Stimulated activated naive CD4-positive, alpha-beta T cell treated with Interleukin-2 at 50 U/mL for 16 hours (primary cell): Measurements from ENCODE around the gene WNT8A.

Experiments used
- DNase-seq: peaks from one replicate; lab custom pipeline; 2025; lab: John Stamatoyannopoulos, UW

The WNT8A gene

GRCh38 chr5:138091685-138092084, 7.9 kb downstream of the WNT8A start:
- DNase-seq, result no peak

GRCh38 chr5:138092301-138092700, 8.5 kb downstream of the WNT8A start:
- no peak for DNase-seq

DNA sequence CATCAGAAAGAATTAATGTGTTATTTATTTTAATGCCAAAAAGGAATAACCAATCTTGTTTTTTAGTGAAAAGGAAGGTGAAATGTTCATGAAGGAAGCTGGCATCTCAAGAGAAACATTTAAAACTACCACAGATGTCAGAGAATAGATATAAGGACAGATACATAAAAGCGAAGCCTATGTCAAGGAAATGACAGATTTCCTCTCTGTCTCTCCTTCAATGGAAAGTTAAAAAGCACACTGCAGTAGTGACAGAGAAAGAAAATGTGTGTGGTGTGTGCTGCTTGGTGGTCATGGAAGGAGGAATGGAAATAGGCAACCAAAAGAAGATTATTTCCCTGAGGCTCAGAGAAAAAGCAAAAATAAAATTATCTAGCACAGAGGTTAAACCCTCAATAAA, 9.2 kb downstream of the WNT8A start:
- DNase-seq, result no peak

GRCh38 chr5:138095100-138095907, 11.5 kb downstream of the WNT8A start:
- no peak for DNase-seq

- DNase-seq, result no peak
Observed at GRCh38 chr5:138096363-138096762, 12.5 kb downstream of the WNT8A start.

DNA sequence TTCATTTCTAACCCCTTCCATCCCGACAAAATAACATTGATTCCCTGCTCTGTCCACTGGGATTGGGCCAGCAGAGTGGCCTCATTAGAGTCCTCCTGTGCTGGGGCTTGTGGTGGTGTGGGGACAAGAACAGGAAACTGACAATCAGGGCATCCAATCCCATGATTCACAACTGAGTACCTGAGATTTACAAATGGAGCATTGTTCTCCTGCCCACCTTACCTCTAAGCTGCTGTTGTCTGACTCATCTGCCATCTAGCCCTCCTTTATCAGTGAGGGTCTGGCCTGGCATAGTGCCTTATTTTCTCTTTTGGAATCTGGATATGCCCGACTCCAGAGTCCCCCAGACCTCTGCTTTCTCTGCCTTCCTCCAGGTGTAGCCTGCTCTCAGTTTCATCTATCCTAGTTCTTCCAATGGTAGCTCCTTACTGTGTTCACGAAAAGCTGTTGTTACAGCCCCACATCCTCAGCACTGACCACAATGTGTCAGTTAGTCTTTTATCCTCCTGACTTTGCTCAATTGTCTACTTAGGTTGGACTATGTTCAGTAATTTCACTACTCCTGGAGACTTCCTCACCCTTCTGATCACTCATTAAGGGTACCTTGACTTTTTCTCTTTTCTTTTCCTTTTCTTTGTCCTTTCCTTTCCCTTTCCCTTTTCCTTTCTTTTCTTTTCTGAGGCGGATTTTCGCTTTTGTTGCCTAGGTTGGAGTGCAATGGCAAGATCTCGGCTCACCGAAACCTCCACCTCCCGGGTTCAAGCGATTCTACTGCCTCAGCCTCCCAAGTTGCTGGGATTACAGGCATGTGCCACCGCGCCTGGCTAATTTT, 13.4 kb downstream of the WNT8A start:
- DNase-seq, result no peak

GRCh38 chr5:138102454-138103318, 18.9 kb downstream of the WNT8A start:
- DNase-seq, result no peak

GRCh38 chr5:138103319-138103637, 19.4 kb downstream of the WNT8A start:
- DNase-seq, result no peak

- DNase-seq, result no peak
Observed at GRCh38 chr5:138105709-138106108, 21.9 kb downstream of the WNT8A start.

- DNase-seq, result no peak
Observed at GRCh38 chr5:138107213-138107612, 23.4 kb downstream of the WNT8A start.

- no peak for DNase-seq
Observed at GRCh38 chr5:138109463-138110265, 25.8 kb downstream of the WNT8A start.

DNA sequence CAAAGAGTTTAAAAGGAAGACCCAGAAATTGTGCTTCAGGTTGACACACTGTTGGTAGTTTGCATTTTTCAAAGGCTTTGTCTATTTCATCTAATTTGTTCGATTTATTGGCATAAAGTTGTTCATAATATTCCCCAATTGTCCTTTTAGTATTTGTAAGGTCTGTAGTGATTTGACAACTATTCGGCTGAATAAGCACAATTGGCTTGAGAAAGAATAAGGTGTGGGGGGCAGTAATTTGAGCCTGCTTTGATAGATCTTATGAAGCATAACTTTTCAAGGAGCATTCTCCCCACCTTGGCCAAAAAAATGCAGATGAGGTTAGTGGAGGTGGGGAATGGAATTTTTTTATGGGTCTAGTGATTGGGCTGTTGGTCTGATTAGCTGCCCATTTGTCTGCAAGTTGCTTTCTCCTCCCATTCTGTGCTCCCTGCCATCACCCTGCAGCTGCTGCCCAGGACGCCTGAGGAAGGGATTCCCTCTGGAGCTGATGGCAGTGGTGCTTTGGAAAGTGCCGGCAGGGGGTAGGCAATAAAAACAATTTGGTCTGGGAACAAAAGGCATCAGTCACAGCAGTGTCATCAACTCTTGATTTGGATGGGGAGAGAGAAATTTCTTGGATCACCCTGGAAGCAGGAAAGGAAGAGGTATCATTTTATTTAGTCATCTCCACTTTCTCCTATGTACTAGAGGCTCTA, 26.6 kb downstream of the WNT8A start:
- DNase-seq, result no peak

- DNase-seq, result no peak
Observed at GRCh38 chr5:138111181-138111580, 27.3 kb downstream of the WNT8A start.

DNA sequence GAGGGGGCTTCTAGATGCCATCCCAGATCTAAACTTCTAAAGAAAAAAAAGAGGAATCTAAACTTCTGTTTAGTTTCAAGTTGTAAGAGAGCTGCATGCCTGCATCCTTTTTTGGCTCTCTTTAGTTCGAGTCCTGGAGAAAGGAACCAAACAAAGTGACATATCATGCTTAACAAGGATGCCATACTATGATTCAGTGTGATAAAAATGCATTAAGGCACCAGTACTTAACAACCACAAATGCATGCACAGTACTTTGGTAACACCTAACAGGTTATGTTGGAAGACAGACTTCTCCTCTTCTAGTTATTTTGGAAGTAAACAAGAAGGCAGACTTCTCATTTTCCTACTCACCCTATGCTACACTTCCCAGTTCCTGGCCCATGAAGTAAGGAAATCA, 28.1 kb downstream of the WNT8A start:
- no peak for DNase-seq

DNA sequence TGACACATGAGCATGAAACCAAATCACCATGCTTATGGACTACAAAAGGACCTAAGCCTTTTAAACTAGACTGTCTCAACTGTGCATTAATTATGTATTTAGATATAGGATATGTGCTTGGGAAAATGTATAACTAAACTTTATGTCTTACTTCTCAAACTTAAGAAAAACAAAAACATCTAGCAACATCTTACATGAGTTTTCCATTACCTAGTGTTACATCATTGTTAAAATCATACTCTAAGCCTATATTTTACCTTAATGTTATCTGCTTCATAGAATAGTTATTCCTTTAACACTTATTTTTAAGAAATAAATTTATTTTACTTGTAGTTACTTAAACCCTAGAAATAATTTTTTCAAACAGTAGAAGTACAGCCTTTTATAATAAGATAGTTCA, 31.4 kb downstream of the WNT8A start:
- DNase-seq, result no peak

DNA sequence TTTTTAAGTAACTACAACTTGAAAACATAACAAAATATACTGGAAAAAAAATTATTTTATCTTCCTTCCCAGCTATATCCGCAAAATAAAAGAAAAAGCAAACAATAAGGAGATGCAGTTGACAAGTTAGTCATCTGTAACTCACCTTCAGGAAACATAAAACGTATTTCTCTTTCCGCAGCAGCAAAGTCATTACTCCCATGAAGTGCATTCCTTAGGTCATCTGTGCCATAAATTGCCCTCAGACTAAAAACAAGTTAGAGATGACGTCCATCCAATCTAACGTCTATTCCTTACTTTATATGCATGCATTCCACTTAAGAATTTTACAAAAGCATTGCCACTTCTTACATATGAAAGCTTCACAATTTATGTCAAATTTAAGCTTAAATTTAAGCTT, 44.5 kb downstream of the WNT8A start:
- no peak for DNase-seq

GRCh38 chr5:138129347-138129746, 45.5 kb downstream of the WNT8A start:
- DNase-seq, result no peak

- DNase-seq, result no peak
Observed at GRCh38 chr5:138132543-138132942, 48.7 kb downstream of the WNT8A start.

DNA sequence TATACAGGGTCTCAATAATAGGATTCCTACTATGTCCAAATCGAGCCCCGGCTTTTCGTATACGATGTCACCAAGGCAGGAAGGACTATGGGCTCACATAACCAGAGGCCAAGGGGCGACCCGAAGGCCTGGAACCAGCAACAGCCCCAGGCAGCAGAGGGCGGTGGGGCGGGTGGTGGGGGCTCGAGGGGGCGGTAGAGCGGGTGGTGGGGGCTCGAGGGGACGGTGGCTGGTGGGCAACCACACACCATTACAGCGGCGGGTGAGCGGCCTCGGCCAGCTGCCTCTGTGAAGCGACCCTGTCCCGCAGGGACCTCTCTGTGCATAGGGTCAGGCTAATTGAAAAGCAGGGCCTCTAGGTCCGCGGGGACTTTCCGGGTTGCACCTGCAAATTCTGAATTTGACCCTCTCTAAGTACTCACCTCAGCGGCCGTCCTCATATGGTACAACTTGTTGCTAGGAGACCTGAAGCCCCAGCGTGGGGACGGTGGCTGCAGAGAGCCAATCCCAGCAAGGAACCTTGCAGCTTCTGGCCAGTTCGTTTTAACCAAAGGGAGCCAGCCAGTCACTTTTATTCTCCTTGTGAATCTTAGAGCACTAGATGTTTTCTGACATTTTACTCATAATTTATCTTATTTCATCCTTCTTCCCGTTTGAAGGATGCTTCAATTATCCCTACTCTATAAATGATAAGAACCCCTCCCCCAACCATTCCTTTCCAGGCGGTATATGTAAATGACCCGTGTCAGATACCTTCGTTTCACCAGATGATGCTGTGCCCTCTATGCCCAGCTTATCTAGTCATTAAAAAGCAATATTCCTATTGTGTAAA, 55.3 kb downstream of the WNT8A start, which contains the start of gene NME5:
NME5 (minus strand) TSS at position 480 of the 832 bp plus-strand sequence. CDS start 648 bp downstream, outside the sequence.
- no peak for DNase-seq

DNA sequence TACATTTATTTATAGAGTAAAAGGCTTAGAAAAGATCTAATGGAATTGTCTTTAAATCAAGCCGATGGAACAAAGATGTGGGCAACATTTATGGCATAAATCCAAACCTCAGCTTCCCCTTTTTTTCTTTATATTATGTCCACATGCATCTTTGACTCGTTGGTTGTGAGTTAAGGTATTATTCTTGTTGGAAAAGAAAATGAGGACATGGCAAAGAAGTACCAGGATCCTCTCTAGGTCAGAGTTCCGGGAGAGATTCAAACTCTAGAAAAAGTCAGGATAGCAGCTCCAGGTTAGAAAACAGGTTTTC, 55.9 kb downstream of the WNT8A start:
- no peak for DNase-seq
